Lower leg skin (tissue), 4 donors: ENCODE measurements around the gene AKAP12. TPM values are rescaled to one million over a fixed set of nuclear protein-coding genes. Genes with fewer than 3 reads are reported as not detected.

Experiments
- DNase-seq, 2 donors: peaks; one replicate each; pipeline ENCODE4 v3.0.0-alpha.2; 2019; ENCODE audit warnings: low spot score in 2 of 2
- H3K4me3 ChIP-seq: fragments of 200-600 bp; sonication (generic); 2 replicates; pipeline ENCODE4 v1.5.1; 2017; ENCODE audit warnings: mild to moderate bottlenecking, low read depth; ENCODE audit not compliant: poor library complexity, severe bottlenecking
- POLR2A ChIP-seq, 2 donors: fragments of 450-650 bp; IDR thresholded peaks; one replicate each; pipeline ENCODE4 v1.6.1; 2016 to 2017; ENCODE audit warnings: antibody characterized with exemption in 2 of 2, mild to moderate bottlenecking in 1 of 2, moderate library complexity in 1 of 2
- WGBS, 2 donors: methylation state at CpG; one replicate each; pipeline ENCODE4 v1.1.5; 2018; 5-methylcytosine and 5-hydroxymethylcytosine counted together
- intact Hi-C: fragments of 100-400 bp; cut with DNase I; formaldehyde crosslinking; loops from one replicate; pipeline ENCODE4 v1.15.0; 2023; ENCODE audit warnings: low total_unique reads
- total RNA-seq, 4 donors: library from RNA; depleted of rRNA; stranded (reverse); fragments of >200 nt; gene quantifications; one replicate each; pipeline ENCODE4 v1.1.0, GENCODE V29; 2016
- TF ChIP-seq, protein P1 (sequence below), 3 donors: fragments of 450-650 bp; IDR thresholded peaks; one replicate each; pipeline ENCODE4 v1.5.1; 2016; ENCODE audit warnings: antibody characterized with exemption in 3 of 3, mild to moderate bottlenecking in 3 of 3, moderate library complexity in 2 of 3

AKAP12 gene
- total RNA-seq, 4 donors from 2014 or later = 14.7 to 29.9 (median 16.0) TPM

- no peak for TF ChIP-seq POLR2A (IDR thresholded peaks at IDR 0.05)
- TF ChIP-seq, protein P1, sequence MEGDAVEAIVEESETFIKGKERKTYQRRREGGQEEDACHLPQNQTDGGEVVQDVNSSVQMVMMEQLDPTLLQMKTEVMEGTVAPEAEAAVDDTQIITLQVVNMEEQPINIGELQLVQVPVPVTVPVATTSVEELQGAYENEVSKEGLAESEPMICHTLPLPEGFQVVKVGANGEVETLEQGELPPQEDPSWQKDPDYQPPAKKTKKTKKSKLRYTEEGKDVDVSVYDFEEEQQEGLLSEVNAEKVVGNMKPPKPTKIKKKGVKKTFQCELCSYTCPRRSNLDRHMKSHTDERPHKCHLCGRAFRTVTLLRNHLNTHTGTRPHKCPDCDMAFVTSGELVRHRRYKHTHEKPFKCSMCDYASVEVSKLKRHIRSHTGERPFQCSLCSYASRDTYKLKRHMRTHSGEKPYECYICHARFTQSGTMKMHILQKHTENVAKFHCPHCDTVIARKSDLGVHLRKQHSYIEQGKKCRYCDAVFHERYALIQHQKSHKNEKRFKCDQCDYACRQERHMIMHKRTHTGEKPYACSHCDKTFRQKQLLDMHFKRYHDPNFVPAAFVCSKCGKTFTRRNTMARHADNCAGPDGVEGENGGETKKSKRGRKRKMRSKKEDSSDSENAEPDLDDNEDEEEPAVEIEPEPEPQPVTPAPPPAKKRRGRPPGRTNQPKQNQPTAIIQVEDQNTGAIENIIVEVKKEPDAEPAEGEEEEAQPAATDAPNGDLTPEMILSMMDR (IDR thresholded peaks at IDR 0.05) = no peak
- H3K4me3 ChIP-seq = no peak overlapping the region
- intact Hi-C loops = no loop called here
- no peak for DNase-seq
- WGBS, 2 donors = 95 to 100% methylated on average over 1 of the region's 1 CpG
These were observed 162.5 kb downstream of the AKAP12 start for GRCh38 chr6:151402228-151402627.

GRCh38 chr6:151403919-151404308 lies 164.1 kb downstream of the AKAP12 start:
- no peak for DNase-seq
- no peak overlapping the region for H3K4me3 ChIP-seq
- 79 to 82% methylated on average over 4 of the region's 4 CpGs for WGBS, 2 donors
- TF ChIP-seq POLR2A (IDR thresholded peaks at IDR 0.05) = no peak
- TF ChIP-seq, protein P1 (IDR thresholded peaks at IDR 0.05) = no peak
- intact Hi-C loops = no loop called here

Other genes with a start within 250 kb of the AKAP12 start
- 10 to 100 TPM; 10.9 to 12.3 (median 11.3) TPM for gene ZBTB2, start 151.6 kb downstream of the AKAP12 start, total RNA-seq
- 10 to 100 TPM; 11.7 to 21.7 (median 16.6) TPM for gene RMND1, start 212.2 kb downstream of the AKAP12 start, total RNA-seq